ENCODE data around the gene GARIN5B.
"Not testable (repeated sequence)": the region's sequence is repeated elsewhere in the genome, so short reads cannot be mapped to it uniquely, and the experiment has no call there.

GARIN5B gene

DNA sequence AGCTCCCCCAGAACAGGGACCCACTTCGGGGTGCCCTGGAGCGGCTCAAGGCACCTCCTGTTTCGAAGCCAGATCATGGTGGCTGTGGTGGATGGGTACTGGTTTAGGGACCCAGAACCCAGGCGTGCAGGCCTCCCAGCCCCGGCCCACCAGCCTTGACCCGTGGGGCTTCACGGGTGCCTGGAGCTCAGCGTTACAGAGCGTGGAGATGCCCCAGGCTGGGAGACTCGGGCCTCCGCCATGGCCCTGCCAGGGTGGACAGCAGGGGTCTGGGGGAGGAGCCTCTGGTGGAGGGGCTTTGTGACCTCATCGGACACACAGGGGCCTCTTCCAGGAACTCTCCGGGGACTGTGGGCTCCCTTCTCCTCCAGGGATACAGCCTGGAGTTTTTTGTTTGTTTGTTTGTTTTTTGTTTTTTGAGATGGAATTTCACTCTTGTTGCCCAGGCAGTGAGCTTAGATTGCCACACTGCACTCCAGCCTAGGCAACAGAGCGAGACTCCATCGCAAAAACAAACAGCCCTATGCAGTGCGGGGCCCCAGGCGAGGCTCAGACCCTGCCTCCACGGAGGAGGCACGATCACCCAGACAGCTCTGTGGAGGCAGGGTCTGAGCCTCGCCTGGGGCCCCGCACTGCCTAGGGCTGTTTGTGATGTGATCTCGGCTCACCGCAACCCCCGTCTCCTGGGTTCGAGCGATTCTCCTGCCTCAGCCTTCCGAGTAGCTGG lies at the start of gene GARIN5B:
TSS of gene GARIN5B (minus strand) at position 271 of the 727 bp plus-strand sequence. CDS start at position 77, 194 bp downstream.
- H3K27ac ChIP-seq, result no peak within 1 kb of the TSS
- H3K4me3 ChIP-seq, result no peak within 1 kb of the TSS
- DNase-seq, result no peak
- H3K27me3 ChIP-seq, result peaks cover 0 to 58% of the 10 kb centered on the region in 2 donors
- intact Hi-C loops (cut with DNase I; ENCODE audit: low total_unique reads), result no loop called here
- H3K36me3 ChIP-seq, result no peaks in the 10 kb centered on the region
- TF ChIP-seq, protein P1, sequence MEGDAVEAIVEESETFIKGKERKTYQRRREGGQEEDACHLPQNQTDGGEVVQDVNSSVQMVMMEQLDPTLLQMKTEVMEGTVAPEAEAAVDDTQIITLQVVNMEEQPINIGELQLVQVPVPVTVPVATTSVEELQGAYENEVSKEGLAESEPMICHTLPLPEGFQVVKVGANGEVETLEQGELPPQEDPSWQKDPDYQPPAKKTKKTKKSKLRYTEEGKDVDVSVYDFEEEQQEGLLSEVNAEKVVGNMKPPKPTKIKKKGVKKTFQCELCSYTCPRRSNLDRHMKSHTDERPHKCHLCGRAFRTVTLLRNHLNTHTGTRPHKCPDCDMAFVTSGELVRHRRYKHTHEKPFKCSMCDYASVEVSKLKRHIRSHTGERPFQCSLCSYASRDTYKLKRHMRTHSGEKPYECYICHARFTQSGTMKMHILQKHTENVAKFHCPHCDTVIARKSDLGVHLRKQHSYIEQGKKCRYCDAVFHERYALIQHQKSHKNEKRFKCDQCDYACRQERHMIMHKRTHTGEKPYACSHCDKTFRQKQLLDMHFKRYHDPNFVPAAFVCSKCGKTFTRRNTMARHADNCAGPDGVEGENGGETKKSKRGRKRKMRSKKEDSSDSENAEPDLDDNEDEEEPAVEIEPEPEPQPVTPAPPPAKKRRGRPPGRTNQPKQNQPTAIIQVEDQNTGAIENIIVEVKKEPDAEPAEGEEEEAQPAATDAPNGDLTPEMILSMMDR (IDR thresholded peaks at IDR 0.05), result no peak
- H3K9me3 ChIP-seq, result no peaks in the 10 kb centered on the region
- H3K4me1 ChIP-seq, result no peaks in the 10 kb centered on the region

DNA sequence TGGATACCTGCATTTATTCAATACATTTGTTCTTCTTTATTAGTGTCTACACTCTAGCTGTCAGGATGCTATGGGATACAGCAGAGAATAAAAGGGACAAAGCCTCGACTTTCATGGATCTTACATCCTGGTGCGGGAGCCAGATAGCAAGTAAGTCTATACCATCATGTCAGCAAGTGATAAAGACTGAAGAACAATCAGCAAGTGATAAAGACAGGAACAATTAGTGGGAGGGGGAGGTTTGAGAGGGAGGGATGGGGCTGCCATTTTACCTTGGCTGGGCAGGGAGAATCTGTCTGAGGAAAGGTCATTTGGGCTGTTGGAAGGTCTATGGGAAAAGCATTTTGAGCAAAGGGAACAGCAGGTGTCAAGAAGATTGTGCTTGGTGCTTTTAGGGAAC lies 47.1 kb upstream of the GARIN5B start:
- Histone ChIP-seq H3K9me3 (no peaks in the 10 kb centered on the region), H3K4me3 (no peak overlapping the region), H3K36me3 (peaks cover 0 to 10% (median 9%) of the 10 kb centered on the region in 3 donors)

DNA sequence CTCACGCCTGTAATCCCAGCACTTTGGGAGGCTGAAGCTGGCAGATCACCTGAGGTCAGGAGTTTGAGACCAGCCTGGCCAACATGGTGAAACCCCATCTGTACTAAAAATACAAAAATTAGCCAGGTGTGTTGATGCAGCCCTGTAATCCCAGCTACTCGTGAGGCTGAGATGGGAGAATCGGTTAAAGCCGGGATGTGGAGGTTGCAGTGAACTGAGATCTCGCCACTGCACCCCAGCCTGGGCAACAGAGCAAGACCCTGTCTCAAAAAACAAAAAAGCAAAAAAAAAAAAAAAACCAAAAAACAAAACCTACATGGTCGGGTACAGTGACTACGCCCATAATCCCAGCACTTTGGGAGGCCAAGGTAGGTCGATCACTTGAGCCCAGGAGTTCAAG lies 46.1 kb upstream of the GARIN5B start:
- peaks cover 8 to 24% (median 16%) of the 10 kb centered on the region in 4 donors for H3K4me1 ChIP-seq
- H3K27ac ChIP-seq, result peak overlapping the region in 1 of 2 donors; percentile 97
- DNase-seq, H3K27me3 ChIP-seq, H3K4me3 ChIP-seq, H3K9me3 ChIP-seq: not testable (repeated sequence)
- intact Hi-C loops (cut with DNase I; ENCODE audit: low total_unique reads), result loop anchor here (10.0 kb wide), 1 partner anchor 226 kb away; no protein-coding TSS in a partner anchor
- peaks cover 3 to 19% (median 15%) of the 10 kb centered on the region in 3 donors for H3K36me3 ChIP-seq

More for the DNA sequence above, 47.1 kb upstream of the GARIN5B start:
- no peaks in the 10 kb centered on the region for H3K27me3 ChIP-seq
- H3K27ac ChIP-seq, result no peak overlapping the region
- no peak for DNase-seq
- intact Hi-C loops (cut with DNase I; ENCODE audit: low total_unique reads), result loop anchor here (10.0 kb wide), 1 partner anchor 115 kb away; no protein-coding TSS in a partner anchor
- TF ChIP-seq, protein P1 (IDR thresholded peaks at IDR 0.05), result no peak
- peaks cover 8 to 24% (median 16%) of the 10 kb centered on the region in 4 donors for H3K4me1 ChIP-seq

DNA sequence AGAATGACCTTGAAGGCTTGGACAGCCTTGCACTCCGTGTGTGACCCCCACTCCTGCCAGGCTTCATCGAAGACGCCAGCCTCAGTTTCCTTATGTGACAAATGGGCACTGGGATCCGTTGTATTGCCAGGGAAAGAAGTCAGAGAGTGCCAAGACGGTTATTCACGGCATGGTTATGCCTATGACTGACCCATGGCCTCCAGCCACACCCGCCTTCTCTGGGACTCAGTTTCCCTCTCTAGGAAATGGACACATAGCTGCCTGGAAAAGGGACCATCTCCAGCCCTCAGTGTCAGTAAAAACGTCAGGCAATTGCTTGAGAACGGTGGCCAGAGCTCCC lies 45.4 kb upstream of the GARIN5B start:
- H3K36me3 ChIP-seq, result peaks cover 9 to 26% (median 21%) of the 10 kb centered on the region in 3 donors
- intact Hi-C loops (cut with DNase I; ENCODE audit: low total_unique reads), result loop anchor here (10.0 kb wide), 1 partner anchor 226 kb away; no protein-coding TSS in a partner anchor
- TF ChIP-seq, protein P1 (IDR thresholded peaks at IDR 0.05), result no peak
- no peak for DNase-seq
- H3K4me1 ChIP-seq, result peaks cover 8 to 24% (median 16%) of the 10 kb centered on the region in 4 donors
- H3K4me3 ChIP-seq, result peak overlapping the region; percentile 72 to 92
- peak overlapping the region; percentile 97 for H3K27ac ChIP-seq
- no peaks in the 10 kb centered on the region for H3K27me3 ChIP-seq
- H3K9me3 ChIP-seq, result no peaks in the 10 kb centered on the region

DNA sequence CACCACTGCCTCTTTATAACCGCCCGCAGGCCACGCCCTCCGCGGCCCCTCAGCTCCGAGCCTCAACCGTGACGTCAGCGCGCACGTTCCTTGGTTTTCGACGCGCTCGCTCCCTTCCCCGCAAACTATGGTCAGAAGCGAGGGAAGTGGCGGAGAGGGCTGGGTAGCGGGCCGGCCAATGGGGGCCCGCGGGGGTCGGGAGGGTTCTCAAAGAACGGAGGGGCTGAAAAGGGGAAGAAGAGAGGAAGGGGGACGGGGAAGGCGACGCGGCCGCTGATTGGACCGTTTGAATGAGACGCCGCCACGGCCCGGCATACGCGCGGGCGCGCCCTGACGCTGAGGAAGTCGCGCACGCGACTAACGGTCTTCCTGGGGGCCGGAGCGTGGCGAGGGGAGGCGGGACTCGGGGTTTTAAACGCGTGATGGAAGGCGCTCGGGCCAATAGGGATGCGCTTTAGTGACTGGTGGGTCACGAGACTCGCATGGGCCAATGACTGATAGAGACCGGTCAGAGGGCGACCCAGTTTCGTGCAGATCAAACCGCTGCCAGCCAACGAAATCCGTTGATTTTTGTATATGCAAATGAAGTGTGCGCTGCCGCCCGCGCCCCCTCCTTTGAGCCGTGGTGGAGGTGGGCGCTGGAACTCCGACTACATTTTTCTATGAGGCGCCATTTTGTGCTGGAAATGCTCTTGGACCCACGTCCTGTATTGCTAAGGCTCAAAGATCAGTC lies 44.9 kb upstream of the GARIN5B start:
- peak; percentile 98 to 99 for DNase-seq
- TF ChIP-seq, protein P1 (IDR thresholded peaks at IDR 0.05), result no peak
- intact Hi-C loops (cut with DNase I; ENCODE audit: low total_unique reads), result loop anchor here (10.0 kb wide), 1 partner anchor 227 kb away; no protein-coding TSS in a partner anchor

DNA sequence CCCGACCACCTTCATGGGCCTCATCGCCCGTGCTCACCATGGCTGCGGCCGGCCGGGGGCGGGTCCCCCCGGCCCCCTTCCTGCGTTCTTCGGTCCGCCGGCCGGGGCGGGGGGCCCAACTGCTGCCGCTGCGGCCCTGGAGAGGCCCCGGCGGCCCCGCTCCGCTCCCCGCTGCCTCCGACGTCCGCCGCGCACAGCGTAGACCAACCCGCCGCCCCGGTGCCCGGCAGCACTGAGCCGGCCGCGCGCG lies 44.4 kb upstream of the GARIN5B start, which contains the start of gene UBE2S:
TSS of gene UBE2S (minus strand) at position 239 of the 250 bp plus-strand sequence. CDS start at position 40, 199 bp downstream.
- not testable (repeated sequence) for H3K9me3 ChIP-seq, H3K27me3 ChIP-seq, DNase-seq
- H3K4me3 ChIP-seq, result peak within 1 kb of the TSS; percentile 72 to 92
- H3K4me1 ChIP-seq, result peaks cover 8 to 24% (median 16%) of the 10 kb centered on the region in 4 donors
- peak within 1 kb of the TSS; percentile 97 for H3K27ac ChIP-seq
- peaks cover 15 to 36% (median 32%) of the 10 kb centered on the region in 3 donors for H3K36me3 ChIP-seq
- intact Hi-C loops (cut with DNase I; ENCODE audit: low total_unique reads), result loop anchor here (10.0 kb wide), 1 partner anchor 227 kb away; no protein-coding TSS in a partner anchor

More for the DNA sequence above, 44.9 kb upstream of the GARIN5B start:
- Histone ChIP-seq H3K27me3 (no peaks in the 10 kb centered on the region), H3K4me1 (peaks cover 8 to 24% (median 16%) of the 10 kb centered on the region in 4 donors), H3K9me3 (no peaks in the 10 kb centered on the region), H3K36me3 (peaks cover 12 to 31% (median 27%) of the 10 kb centered on the region in 3 donors), H3K4me3 (peak overlapping the region; percentile 72 to 92), H3K27ac (peak overlapping the region; percentile 97)
